Transverse colon (tissue), 4 donors: ENCODE data around the gene RALGPS1. TPM values are rescaled to one million over a fixed set of nuclear protein-coding genes. Genes with fewer than 3 reads are reported as not detected.

Source experiments
- DNase-seq: peaks from one replicate; pipeline ENCODE4 v3.0.0-alpha.2; 2019
- H3K27ac ChIP-seq, 4 donors: fragments of 200-600 bp; sonication (generic); 2 replicates each; pipeline ENCODE4 v1.5.1; 2016 to 2018; ENCODE audit warnings: inconsistent platforms in 4 of 4
- H3K27me3 ChIP-seq: fragments of 200-600 bp; sonication (generic); 2 replicates; pipeline ENCODE4 v1.5.1; 2017; ENCODE audit warnings: inconsistent platforms
- H3K36me3 ChIP-seq, 4 donors: fragments of 200-600 bp; sonication (generic); 2 replicates each; pipeline ENCODE4 v1.5.1; 2017 to 2019; ENCODE audit warnings: inconsistent platforms in 4 of 4
- H3K4me1 ChIP-seq, 4 donors: fragments of 200-600 bp; sonication (generic); 2 replicates each; pipeline ENCODE4 v1.5.1; 2017 to 2020; ENCODE audit warnings: inconsistent platforms in 4 of 4
- H3K4me3 ChIP-seq, 4 donors: fragments of 200-600 bp; sonication (generic); 1 replicate in 1 of 4; 2 replicates in 3 of 4; pipeline versions ENCODE4 v1.5.1 to v1.6.1; 2017 to 2019; ENCODE audit warnings: inconsistent platforms in 4 of 4
- H3K9me3 ChIP-seq, 2 donors: fragments of 200-600 bp; sonication (generic); 2 replicates each; pipeline ENCODE4 v1.5.1; 2017 to 2019; ENCODE audit warnings: inconsistent platforms in 2 of 2
- EP300 ChIP-seq: sonication (generic); formaldehyde crosslinking; IDR thresholded peaks from one replicate; pipeline ENCODE4 v1.6.1; 2017; ENCODE audit warnings: antibody characterized with exemption, low read depth
- POLR2A ChIP-seq: fragments of 450-650 bp; IDR thresholded peaks from one replicate; pipeline ENCODE4 v1.6.1; 2016; ENCODE audit warnings: antibody characterized with exemption, mild to moderate bottlenecking, moderate library complexity
- POLR2AphosphoS5 ChIP-seq, 3 donors: sonication (generic); formaldehyde crosslinking; IDR thresholded peaks; one replicate each; pipeline ENCODE4 v1.6.1; 2016; ENCODE audit warnings: antibody characterized with exemption in 3 of 3
- WGBS, 2 donors: methylation state at CpG; one replicate each; pipeline ENCODE4 v1.1.5; 2018; ENCODE audit warnings: low coverage in 1 of 2; 5-methylcytosine and 5-hydroxymethylcytosine counted together
- in situ Hi-C, 4 donors: fragments of 200-750 bp; cut with MboI; loops; one replicate each; pipeline versions ENCODE4 v1.15.0 to v1.15.1; 2017; ENCODE audit warnings: low sequenced_read_pairs in 3 of 4, low pct_ligation_motif_present in 1 of 4, low pct_unique_long_range_greater_than_20kb in 1 of 4
- intact Hi-C: fragments of 100-400 bp; cut with DNase I; formaldehyde crosslinking; loops from one replicate; pipeline ENCODE4 v1.15.1; 2023; ENCODE audit warnings: low total_unique reads
- total RNA-seq, 4 donors: library from RNA; depleted of rRNA; stranded (reverse); fragments of >200 nt; gene quantifications; one replicate each; pipeline ENCODE4 v1.1.0, GENCODE V29; 2016
- TF ChIP-seq, protein P1 (sequence below), 5 experiments: fragments of 200-600 bp in 3 of 5; fragments of 450-650 bp in 2 of 5; sonication (generic) in 3 of 5; IDR thresholded peaks; 1 replicate in 2 of 5; 2 replicates in 3 of 5; pipeline ENCODE4 v1.5.1; 2016 to 2017; ENCODE audit warnings: antibody characterized with exemption in 5 of 5, inconsistent platforms in 3 of 5, mild to moderate bottlenecking in 2 of 5, moderate library complexity in 1 of 5

Gene RALGPS1
- total RNA-seq, 4 donors from 2014 or later, result 46.0 to 119 (median 87.6) TPM

DNA sequence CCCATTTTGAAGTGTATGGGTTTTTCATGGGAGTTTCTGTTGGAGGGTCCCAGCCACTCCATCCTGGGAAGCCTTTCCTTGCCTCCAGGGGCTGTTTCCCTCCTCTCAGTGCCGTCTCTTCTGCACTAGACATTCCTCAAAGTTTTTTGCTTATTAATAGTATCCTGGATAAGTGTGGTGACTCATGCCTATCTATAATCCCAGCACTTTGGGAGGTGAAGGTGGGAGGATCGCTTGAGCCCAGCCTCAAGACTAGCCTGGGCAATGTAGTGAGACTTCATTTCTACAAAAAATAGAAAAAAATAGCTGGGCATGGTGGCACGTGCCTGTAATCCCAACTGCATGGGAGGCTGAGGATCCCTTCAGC, 43.1 kb downstream of the RALGPS1 start:
- in situ Hi-C loops, result no loop called here
- intact Hi-C loops, result no loop called here
- Histone ChIP-seq H3K9me3 (no peaks in the 10 kb centered on the region), H3K4me3 (no peak overlapping the region), H3K27ac (peak overlapping the region; percentile 9 to 57 (median 39)), H3K4me1 (peaks cover 0 to 12% (median 7%) of the 10 kb centered on the region in 4 donors), H3K36me3 (no peaks in the 10 kb centered on the region), H3K27me3 (no peaks in the 10 kb centered on the region)
- TF ChIP-seq EP300 (no peak), POLR2AphosphoS5 (IDR thresholded peaks at IDR 0.05) (no peak), POLR2A (no peak)
- TF ChIP-seq, protein P1, sequence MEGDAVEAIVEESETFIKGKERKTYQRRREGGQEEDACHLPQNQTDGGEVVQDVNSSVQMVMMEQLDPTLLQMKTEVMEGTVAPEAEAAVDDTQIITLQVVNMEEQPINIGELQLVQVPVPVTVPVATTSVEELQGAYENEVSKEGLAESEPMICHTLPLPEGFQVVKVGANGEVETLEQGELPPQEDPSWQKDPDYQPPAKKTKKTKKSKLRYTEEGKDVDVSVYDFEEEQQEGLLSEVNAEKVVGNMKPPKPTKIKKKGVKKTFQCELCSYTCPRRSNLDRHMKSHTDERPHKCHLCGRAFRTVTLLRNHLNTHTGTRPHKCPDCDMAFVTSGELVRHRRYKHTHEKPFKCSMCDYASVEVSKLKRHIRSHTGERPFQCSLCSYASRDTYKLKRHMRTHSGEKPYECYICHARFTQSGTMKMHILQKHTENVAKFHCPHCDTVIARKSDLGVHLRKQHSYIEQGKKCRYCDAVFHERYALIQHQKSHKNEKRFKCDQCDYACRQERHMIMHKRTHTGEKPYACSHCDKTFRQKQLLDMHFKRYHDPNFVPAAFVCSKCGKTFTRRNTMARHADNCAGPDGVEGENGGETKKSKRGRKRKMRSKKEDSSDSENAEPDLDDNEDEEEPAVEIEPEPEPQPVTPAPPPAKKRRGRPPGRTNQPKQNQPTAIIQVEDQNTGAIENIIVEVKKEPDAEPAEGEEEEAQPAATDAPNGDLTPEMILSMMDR (IDR thresholded peaks at IDR 0.05), result no peak
- DNase-seq, result no peak
- 60 to 71% methylated on average over 1 to 3 of the region's 3 CpGs for WGBS, 2 donors

DNA sequence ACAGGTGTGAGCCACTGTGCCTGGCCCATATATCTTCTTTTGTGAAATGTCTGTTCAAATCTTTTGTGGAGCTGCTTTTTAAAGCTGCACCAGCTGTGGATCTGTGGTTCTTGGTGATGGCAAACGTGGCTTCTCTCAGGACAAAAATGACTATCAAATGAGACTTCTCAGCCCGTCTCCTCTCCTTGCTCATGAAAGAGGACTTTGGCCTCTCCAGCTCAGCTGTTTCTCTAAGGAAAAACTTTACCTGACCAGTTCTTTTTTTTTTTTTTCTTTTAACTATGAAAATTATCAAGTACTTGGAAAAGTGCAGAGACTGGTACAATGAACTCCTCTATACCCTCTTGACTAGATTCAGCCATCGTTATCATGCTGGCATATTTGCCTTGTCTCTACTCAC, 44.8 kb downstream of the RALGPS1 start:
- no peak for DNase-seq
- WGBS, 2 donors, result 53 to 89% methylated on average over 1 to 3 of the region's 3 CpGs
- Histone ChIP-seq H3K4me3 (no peak overlapping the region), H3K36me3 (no peaks in the 10 kb centered on the region), H3K27ac (peak overlapping the region in 1 of 4 donors; percentile 47), H3K9me3 (no peaks in the 10 kb centered on the region), H3K27me3 (no peaks in the 10 kb centered on the region), H3K4me1 (peaks cover 0 to 12% (median 7%) of the 10 kb centered on the region in 4 donors)
- TF ChIP-seq POLR2AphosphoS5 (IDR thresholded peaks at IDR 0.05) (no peak), EP300 (no peak), POLR2A (no peak)
- TF ChIP-seq, protein P1 (IDR thresholded peaks at IDR 0.05), result no peak
- intact Hi-C loops, result no loop called here
- in situ Hi-C loops, result no loop called here

DNA sequence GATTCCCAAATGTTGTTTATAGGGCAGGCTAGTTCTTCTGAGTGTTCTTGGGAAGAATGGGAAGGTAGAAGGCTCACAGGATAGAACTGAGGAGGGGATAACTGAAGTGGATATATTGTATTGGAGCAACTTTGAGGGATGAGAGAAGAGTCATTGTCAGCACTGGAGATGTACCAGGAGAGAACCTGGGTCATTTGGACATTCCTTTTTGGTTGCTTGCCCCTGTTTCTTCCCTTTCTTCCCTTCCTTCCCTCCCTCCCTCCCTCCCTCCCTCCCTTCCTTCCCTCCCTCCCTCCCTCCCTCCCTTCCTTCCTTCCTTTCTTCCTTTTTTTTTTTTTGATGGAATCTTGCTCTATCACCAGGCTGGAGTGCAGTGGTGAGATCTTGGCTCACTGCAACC, 45.3 kb downstream of the RALGPS1 start:
- TF ChIP-seq POLR2A, result no peak
- TF ChIP-seq EP300, result no peak
- TF ChIP-seq, protein P1 (IDR thresholded peaks at IDR 0.05), result no peak
- TF ChIP-seq POLR2AphosphoS5 (IDR thresholded peaks at IDR 0.05), result no peak
- in situ Hi-C loops, result loop anchor here in 1 of 4 donors (10.0 kb wide), 1 partner anchor 235 kb away; no protein-coding TSS in a partner anchor
- DNase-seq, result no peak
- Histone ChIP-seq H3K36me3 (no peaks in the 10 kb centered on the region), H3K27me3 (no peaks in the 10 kb centered on the region), H3K9me3 (no peaks in the 10 kb centered on the region), H3K27ac (no peak overlapping the region), H3K4me3 (no peak overlapping the region), H3K4me1 (peaks cover 0 to 12% (median 7%) of the 10 kb centered on the region in 4 donors)
- intact Hi-C loops, result loop anchor here (10.0 kb wide), 1 partner anchor 235 kb away; no protein-coding TSS in a partner anchor

DNA sequence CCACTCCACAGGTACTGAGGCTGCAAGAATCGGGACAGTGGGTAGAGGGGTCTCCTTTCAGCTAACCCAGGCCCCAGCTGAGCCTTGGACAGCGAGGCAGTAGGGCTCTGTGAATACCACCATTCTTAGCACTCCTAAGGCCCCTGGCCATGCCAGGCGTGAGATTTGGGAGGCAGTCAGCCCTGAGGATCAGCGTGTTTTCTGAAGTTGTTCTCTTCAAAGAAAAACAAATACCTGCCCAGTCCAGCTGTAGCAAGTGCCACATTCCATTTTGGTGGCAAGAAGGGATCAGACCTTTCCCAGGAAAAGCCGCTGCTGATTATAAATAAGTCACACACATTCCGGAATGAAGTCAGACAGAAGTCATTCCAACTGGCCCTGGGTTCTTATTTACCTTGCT, 47.8 kb downstream of the RALGPS1 start:
- WGBS, 2 donors, result 80 to 82% methylated on average over 2 to 6 of the region's 6 CpGs
- Histone ChIP-seq H3K9me3 (no peaks in the 10 kb centered on the region), H3K4me3 (no peak overlapping the region), H3K27me3 (no peaks in the 10 kb centered on the region), H3K4me1 (peaks cover 0 to 11% (median 7%) of the 10 kb centered on the region in 4 donors), H3K36me3 (no peaks in the 10 kb centered on the region), H3K27ac (no peak overlapping the region)
- TF ChIP-seq, protein P1 (IDR thresholded peaks at IDR 0.05), result no peak
- no peak for TF ChIP-seq POLR2A
- TF ChIP-seq POLR2AphosphoS5 (IDR thresholded peaks at IDR 0.05), result no peak
- no peak for TF ChIP-seq EP300
- intact Hi-C loops, result loop anchor here (10.0 kb wide), 1 partner anchor 232 kb away; no protein-coding TSS in a partner anchor
- DNase-seq, result no peak
- in situ Hi-C loops, result loop anchor here in 1 of 4 donors (10.0 kb wide), 1 partner anchor 232 kb away; no protein-coding TSS in a partner anchor
